ENCODE data around the gene NUTM2E. TPM values are rescaled to one million over a fixed set of nuclear protein-coding genes. Genes with fewer than 3 reads are reported as not detected.
"Not testable (repeated sequence)": the region's sequence is repeated elsewhere in the genome, so short reads cannot be mapped to it uniquely, and the experiment has no call there.

The NUTM2E gene
- total RNA-seq: 0.06 TPM

- DNase-seq (ENCODE audit: low spot score): peak; percentile 92
Observed at GRCh38 chr10:79826496-79827215, at the start of gene NUTM2E. Gene NUTM2E (plus strand): TSS chr10:79826739. CDS start chr10:79841741, 15,002 bp downstream.

GRCh38 chr10:79777997-79778396 is 48.5 kb upstream of the NUTM2E start:
- DNase-seq (ENCODE audit: low spot score): not testable (repeated sequence)

- DNase-seq (ENCODE audit: low spot score): peak; percentile 86
Observed at GRCh38 chr10:79779310-79779938, 47.1 kb upstream of the NUTM2E start.

GRCh38 chr10:79779992-79780391 is 46.5 kb upstream of the NUTM2E start:
- not testable (repeated sequence) for DNase-seq (ENCODE audit: low spot score)

GRCh38 chr10:79781584-79781983 is 45.0 kb upstream of the NUTM2E start:
- not testable (repeated sequence) for DNase-seq (ENCODE audit: low spot score)

- DNase-seq (ENCODE audit: low spot score): not testable (repeated sequence)
Observed at GRCh38 chr10:79787455-79787952, 39.0 kb upstream of the NUTM2E start.

GRCh38 chr10:79789351-79789750 is 37.2 kb upstream of the NUTM2E start:
- not testable (repeated sequence) for DNase-seq (ENCODE audit: low spot score)

GRCh38 chr10:79791906-79792517 is 34.5 kb upstream of the NUTM2E start:
- not testable (repeated sequence) for DNase-seq (ENCODE audit: low spot score)

- not testable (repeated sequence) for DNase-seq (ENCODE audit: low spot score)
Observed at GRCh38 chr10:79799337-79799736, 27.2 kb upstream of the NUTM2E start.

GRCh38 chr10:79805857-79806256 is 20.7 kb upstream of the NUTM2E start:
- not testable (repeated sequence) for DNase-seq (ENCODE audit: low spot score)

GRCh38 chr10:79811895-79812294 is 14.6 kb upstream of the NUTM2E start:
- not testable (repeated sequence) for DNase-seq (ENCODE audit: low spot score)

- not testable (repeated sequence) for DNase-seq (ENCODE audit: low spot score)
Observed at GRCh38 chr10:79816290-79816689, 10.2 kb upstream of the NUTM2E start.

GRCh38 chr10:79823387-79823786 is 3.2 kb upstream of the NUTM2E start:
- not testable (repeated sequence) for DNase-seq (ENCODE audit: low spot score)

- not testable (repeated sequence) for DNase-seq (ENCODE audit: low spot score)
Observed at GRCh38 chr10:79825587-79826011, 940 bp upstream of the NUTM2E start.

- DNase-seq (ENCODE audit: low spot score): peak; percentile 12
Observed at GRCh38 chr10:79826131-79826495, 426 bp upstream of the NUTM2E start.

GRCh38 chr10:79833833-79834232 is 7.3 kb downstream of the NUTM2E start:
- DNase-seq (ENCODE audit: low spot score): not testable (repeated sequence)

GRCh38 chr10:79835891-79836290 is 9.4 kb downstream of the NUTM2E start:
- not testable (repeated sequence) for DNase-seq (ENCODE audit: low spot score)

GRCh38 chr10:79836891-79837290 is 10.4 kb downstream of the NUTM2E start:
- not testable (repeated sequence) for DNase-seq (ENCODE audit: low spot score)

- DNase-seq (ENCODE audit: low spot score): not testable (repeated sequence)
Observed at GRCh38 chr10:79838441-79838840, 11.9 kb downstream of the NUTM2E start.

- DNase-seq (ENCODE audit: low spot score): not testable (repeated sequence)
Observed at GRCh38 chr10:79853191-79853854, 26.8 kb downstream of the NUTM2E start.

GRCh38 chr10:79862269-79862668 is 35.7 kb downstream of the NUTM2E start:
- not testable (repeated sequence) for DNase-seq (ENCODE audit: low spot score)

GRCh38 chr10:79862803-79863202 is 36.3 kb downstream of the NUTM2E start:
- DNase-seq (ENCODE audit: low spot score): not testable (repeated sequence)
